Measurements from ENCODE around the gene CACNA2D3.

Gene CACNA2D3

DNA sequence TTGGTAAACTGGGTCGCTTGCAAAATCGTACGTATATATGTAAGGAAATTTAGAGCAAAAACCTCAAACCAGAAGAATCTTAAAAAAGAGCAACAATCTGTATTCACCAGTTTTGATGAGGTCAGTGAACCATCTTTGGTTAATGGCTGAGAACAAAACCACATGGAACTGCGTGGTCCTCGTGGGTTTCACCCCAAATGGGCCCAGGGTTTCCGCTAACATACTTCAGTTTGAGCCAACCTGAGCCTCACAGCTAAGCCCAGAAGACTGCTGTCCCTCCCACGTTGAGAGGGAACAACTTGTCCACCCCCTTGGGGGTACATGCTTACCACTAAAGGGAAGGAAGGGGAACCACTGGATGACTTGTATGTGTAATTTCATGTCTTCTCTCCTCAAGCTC is 204.6 kb downstream of the CACNA2D3 start:
- Histone ChIP-seq H3K4me1 (ENCODE audit: control insufficient read depth, insufficient read depth, low read length) (no peaks in the 10 kb centered on the region), H3K9ac (ENCODE audit: low read depth, low read length) (no peak overlapping the region), H3K9me3 (ENCODE audit: control insufficient read depth, insufficient read depth, low read length) (no peaks in the 10 kb centered on the region), H3K4me3 (ENCODE audit: low read depth, low read length) (no peak overlapping the region), H3K27me3 (ENCODE audit: control insufficient read depth, insufficient read depth, low read length) (no peaks in the 10 kb centered on the region), H3K36me3 (ENCODE audit: control insufficient read depth, insufficient read depth, low read length) (no peaks in the 10 kb centered on the region)

GRCh38 chr3:54331341-54331740 is 209.0 kb downstream of the CACNA2D3 start:
- H3K4me3 ChIP-seq (ENCODE audit: low read depth, low read length), result no peak overlapping the region
- no peaks in the 10 kb centered on the region for H3K9me3 ChIP-seq (ENCODE audit: control insufficient read depth, insufficient read depth, low read length)
- no peaks in the 10 kb centered on the region for H3K27me3 ChIP-seq (ENCODE audit: control insufficient read depth, insufficient read depth, low read length)
- no peaks in the 10 kb centered on the region for H3K36me3 ChIP-seq (ENCODE audit: control insufficient read depth, insufficient read depth, low read length)
- H3K9ac ChIP-seq (ENCODE audit: low read depth, low read length), result no peak overlapping the region
- H3K4me1 ChIP-seq (ENCODE audit: control insufficient read depth, insufficient read depth, low read length), result no peaks in the 10 kb centered on the region

- Histone ChIP-seq H3K4me3 (ENCODE audit: low read depth, low read length) (no peak overlapping the region), H3K9me3 (ENCODE audit: control insufficient read depth, insufficient read depth, low read length) (no peaks in the 10 kb centered on the region), H3K9ac (ENCODE audit: low read depth, low read length) (no peak overlapping the region), H3K36me3 (ENCODE audit: control insufficient read depth, insufficient read depth, low read length) (no peaks in the 10 kb centered on the region), H3K27me3 (ENCODE audit: control insufficient read depth, insufficient read depth, low read length) (no peaks in the 10 kb centered on the region), H3K4me1 (ENCODE audit: control insufficient read depth, insufficient read depth, low read length) (no peaks in the 10 kb centered on the region)
Measured at GRCh38 chr3:54337846-54338245, 215.5 kb downstream of the CACNA2D3 start.

GRCh38 chr3:54339608-54340007 is 217.3 kb downstream of the CACNA2D3 start:
- H3K27me3 ChIP-seq (ENCODE audit: control insufficient read depth, insufficient read depth, low read length), result no peaks in the 10 kb centered on the region
- H3K4me3 ChIP-seq (ENCODE audit: low read depth, low read length), result no peak overlapping the region
- no peak overlapping the region for H3K9ac ChIP-seq (ENCODE audit: low read depth, low read length)
- peaks cover 3% of the 10 kb centered on the region for H3K4me1 ChIP-seq (ENCODE audit: control insufficient read depth, insufficient read depth, low read length)
- H3K36me3 ChIP-seq (ENCODE audit: control insufficient read depth, insufficient read depth, low read length), result no peaks in the 10 kb centered on the region
- no peaks in the 10 kb centered on the region for H3K9me3 ChIP-seq (ENCODE audit: control insufficient read depth, insufficient read depth, low read length)

GRCh38 chr3:54341811-54342210 is 219.5 kb downstream of the CACNA2D3 start:
- H3K9ac ChIP-seq (ENCODE audit: low read depth, low read length), result no peak overlapping the region
- no peak overlapping the region for H3K4me3 ChIP-seq (ENCODE audit: low read depth, low read length)
- H3K4me1 ChIP-seq (ENCODE audit: control insufficient read depth, insufficient read depth, low read length), result peaks cover 17% of the 10 kb centered on the region
- H3K9me3 ChIP-seq (ENCODE audit: control insufficient read depth, insufficient read depth, low read length), result no peaks in the 10 kb centered on the region
- H3K27me3 ChIP-seq (ENCODE audit: control insufficient read depth, insufficient read depth, low read length), result no peaks in the 10 kb centered on the region
- no peaks in the 10 kb centered on the region for H3K36me3 ChIP-seq (ENCODE audit: control insufficient read depth, insufficient read depth, low read length)

- no peaks in the 10 kb centered on the region for H3K27me3 ChIP-seq (ENCODE audit: control insufficient read depth, insufficient read depth, low read length)
- H3K36me3 ChIP-seq (ENCODE audit: control insufficient read depth, insufficient read depth, low read length), result no peaks in the 10 kb centered on the region
- no peak overlapping the region for H3K4me3 ChIP-seq (ENCODE audit: low read depth, low read length)
- H3K4me1 ChIP-seq (ENCODE audit: control insufficient read depth, insufficient read depth, low read length), result peaks cover 17% of the 10 kb centered on the region
- H3K9me3 ChIP-seq (ENCODE audit: control insufficient read depth, insufficient read depth, low read length), result no peaks in the 10 kb centered on the region
- no peak overlapping the region for H3K9ac ChIP-seq (ENCODE audit: low read depth, low read length)
Measured at GRCh38 chr3:54342676-54343075, 220.3 kb downstream of the CACNA2D3 start.

GRCh38 chr3:54343495-54343894 is 221.1 kb downstream of the CACNA2D3 start:
- H3K4me3 ChIP-seq (ENCODE audit: low read depth, low read length), result no peak overlapping the region
- H3K27me3 ChIP-seq (ENCODE audit: control insufficient read depth, insufficient read depth, low read length), result no peaks in the 10 kb centered on the region
- peaks cover 17% of the 10 kb centered on the region for H3K4me1 ChIP-seq (ENCODE audit: control insufficient read depth, insufficient read depth, low read length)
- H3K9ac ChIP-seq (ENCODE audit: low read depth, low read length), result no peak overlapping the region
- H3K9me3 ChIP-seq (ENCODE audit: control insufficient read depth, insufficient read depth, low read length), result no peaks in the 10 kb centered on the region
- H3K36me3 ChIP-seq (ENCODE audit: control insufficient read depth, insufficient read depth, low read length), result no peaks in the 10 kb centered on the region

GRCh38 chr3:54344601-54345231 is 222.4 kb downstream of the CACNA2D3 start:
- Histone ChIP-seq H3K9ac (ENCODE audit: low read depth, low read length) (no peak overlapping the region), H3K27me3 (ENCODE audit: control insufficient read depth, insufficient read depth, low read length) (no peaks in the 10 kb centered on the region), H3K4me3 (ENCODE audit: low read depth, low read length) (no peak overlapping the region), H3K36me3 (ENCODE audit: control insufficient read depth, insufficient read depth, low read length) (no peaks in the 10 kb centered on the region), H3K9me3 (ENCODE audit: control insufficient read depth, insufficient read depth, low read length) (no peaks in the 10 kb centered on the region), H3K4me1 (ENCODE audit: control insufficient read depth, insufficient read depth, low read length) (peaks cover 17% of the 10 kb centered on the region)

- no peak overlapping the region for H3K4me3 ChIP-seq (ENCODE audit: low read depth, low read length)
- peaks cover 17% of the 10 kb centered on the region for H3K4me1 ChIP-seq (ENCODE audit: control insufficient read depth, insufficient read depth, low read length)
- no peaks in the 10 kb centered on the region for H3K27me3 ChIP-seq (ENCODE audit: control insufficient read depth, insufficient read depth, low read length)
Measured at GRCh38 chr3:54345847-54346375, 223.6 kb downstream of the CACNA2D3 start.

GRCh38 chr3:54347060-54347459 is 224.7 kb downstream of the CACNA2D3 start:
- H3K9me3 ChIP-seq (ENCODE audit: control insufficient read depth, insufficient read depth, low read length), result no peaks in the 10 kb centered on the region
- H3K27me3 ChIP-seq (ENCODE audit: control insufficient read depth, insufficient read depth, low read length), result no peaks in the 10 kb centered on the region
- H3K9ac ChIP-seq (ENCODE audit: low read depth, low read length), result no peak overlapping the region
- no peak overlapping the region for H3K4me3 ChIP-seq (ENCODE audit: low read depth, low read length)
- H3K4me1 ChIP-seq (ENCODE audit: control insufficient read depth, insufficient read depth, low read length), result peaks cover 17% of the 10 kb centered on the region
- H3K36me3 ChIP-seq (ENCODE audit: control insufficient read depth, insufficient read depth, low read length), result no peaks in the 10 kb centered on the region

More at GRCh38 chr3:54345847-54346375, 223.6 kb downstream of the CACNA2D3 start:
- H3K9me3 ChIP-seq (ENCODE audit: control insufficient read depth, insufficient read depth, low read length), result no peaks in the 10 kb centered on the region
- no peaks in the 10 kb centered on the region for H3K36me3 ChIP-seq (ENCODE audit: control insufficient read depth, insufficient read depth, low read length)
- H3K9ac ChIP-seq (ENCODE audit: low read depth, low read length), result no peak overlapping the region

DNA sequence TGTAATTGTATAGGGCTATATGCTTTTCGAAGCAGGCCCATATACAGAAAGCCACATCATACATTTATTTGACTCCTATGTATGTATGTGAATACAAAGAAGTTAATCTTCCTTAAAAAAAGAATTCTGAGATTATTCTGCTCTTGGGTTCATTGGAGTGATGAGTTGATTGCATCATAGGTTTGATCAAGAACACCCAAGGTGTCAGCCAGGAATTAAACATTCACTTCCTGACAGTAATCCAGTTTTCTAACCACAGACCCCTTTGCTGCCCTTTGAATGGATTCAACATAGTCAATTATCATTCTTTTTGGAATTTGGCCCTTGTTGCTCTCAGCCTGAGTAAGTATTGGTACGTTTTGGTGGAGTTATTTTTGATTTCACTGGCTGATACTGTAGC is 225.6 kb downstream of the CACNA2D3 start:
- Histone ChIP-seq H3K4me3 (ENCODE audit: low read depth, low read length) (no peak overlapping the region), H3K9ac (ENCODE audit: low read depth, low read length) (no peak overlapping the region), H3K9me3 (ENCODE audit: control insufficient read depth, insufficient read depth, low read length) (no peaks in the 10 kb centered on the region), H3K4me1 (ENCODE audit: control insufficient read depth, insufficient read depth, low read length) (peaks cover 17% of the 10 kb centered on the region), H3K36me3 (ENCODE audit: control insufficient read depth, insufficient read depth, low read length) (no peaks in the 10 kb centered on the region), H3K27me3 (ENCODE audit: control insufficient read depth, insufficient read depth, low read length) (no peaks in the 10 kb centered on the region)

DNA sequence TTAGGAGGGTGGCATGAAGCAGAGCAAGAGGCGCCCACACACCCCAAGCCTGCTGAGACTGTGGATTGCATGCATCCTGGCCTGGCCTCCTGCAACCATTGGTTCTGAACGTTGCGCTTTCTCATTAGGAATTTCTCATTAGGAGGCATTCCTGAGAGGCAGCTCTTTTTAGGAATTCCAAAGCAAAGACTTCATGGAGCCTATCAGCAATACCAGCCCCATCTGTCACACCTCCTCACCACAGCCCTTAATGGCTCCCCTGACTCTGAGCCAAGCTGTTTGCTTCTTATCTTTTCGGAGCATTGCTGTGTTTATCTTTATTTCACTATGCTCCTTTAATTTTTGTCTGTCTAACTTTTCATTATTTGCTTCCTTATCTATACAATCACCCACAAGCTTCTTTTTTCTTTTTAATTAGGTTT is 226.9 kb downstream of the CACNA2D3 start:
- Histone ChIP-seq H3K27me3 (ENCODE audit: control insufficient read depth, insufficient read depth, low read length) (no peaks in the 10 kb centered on the region), H3K9ac (ENCODE audit: low read depth, low read length) (no peak overlapping the region), H3K36me3 (ENCODE audit: control insufficient read depth, insufficient read depth, low read length) (no peaks in the 10 kb centered on the region), H3K9me3 (ENCODE audit: control insufficient read depth, insufficient read depth, low read length) (no peaks in the 10 kb centered on the region), H3K4me3 (ENCODE audit: low read depth, low read length) (no peak overlapping the region), H3K4me1 (ENCODE audit: control insufficient read depth, insufficient read depth, low read length) (peaks cover 16% of the 10 kb centered on the region)

Data from iPS-15b (cell line).